GM19238 (cell line): ENCODE measurements around the gene CHST15.
"Not testable (repeated sequence)": the region's sequence is repeated elsewhere in the genome, so short reads cannot be mapped to it uniquely, and the experiment has no call there.

Source experiments
- DNase-seq: peaks from one replicate; pipeline ENCODE4 v3.0.0; 2011; ENCODE audit warnings: low spot score; ENCODE audit not compliant: insufficient read length

CHST15 gene

GRCh38 chr10:124124769-124125161, 31.4 kb upstream of the CHST15 start:
- DNase-seq: no peak

GRCh38 chr10:124124123-124124768, 30.8 kb upstream of the CHST15 start:
- DNase-seq: peak; percentile 26

- no peak for DNase-seq
Measured at GRCh38 chr10:124123156-124123555, 29.8 kb upstream of the CHST15 start.

DNA sequence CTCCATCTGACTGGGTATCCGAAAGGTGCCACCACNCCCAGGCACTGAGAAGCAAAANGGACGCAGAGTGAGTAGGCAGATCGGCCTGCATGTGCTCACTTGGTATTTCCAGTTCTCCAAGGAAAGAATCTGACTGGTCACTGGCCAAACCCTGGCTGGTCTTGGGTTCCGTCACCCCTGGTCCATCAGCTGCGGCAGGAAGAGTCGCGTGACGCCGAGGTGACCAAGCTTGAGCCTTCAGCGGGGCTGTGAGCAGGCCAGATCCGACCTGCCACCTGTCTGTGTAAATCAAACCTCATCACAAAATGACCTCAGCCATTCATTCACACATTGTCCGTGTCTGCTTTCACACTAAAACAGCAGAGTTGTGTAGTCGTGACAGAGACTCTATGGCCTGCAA, 28.8 kb upstream of the CHST15 start:
- DNase-seq: no peak

DNA sequence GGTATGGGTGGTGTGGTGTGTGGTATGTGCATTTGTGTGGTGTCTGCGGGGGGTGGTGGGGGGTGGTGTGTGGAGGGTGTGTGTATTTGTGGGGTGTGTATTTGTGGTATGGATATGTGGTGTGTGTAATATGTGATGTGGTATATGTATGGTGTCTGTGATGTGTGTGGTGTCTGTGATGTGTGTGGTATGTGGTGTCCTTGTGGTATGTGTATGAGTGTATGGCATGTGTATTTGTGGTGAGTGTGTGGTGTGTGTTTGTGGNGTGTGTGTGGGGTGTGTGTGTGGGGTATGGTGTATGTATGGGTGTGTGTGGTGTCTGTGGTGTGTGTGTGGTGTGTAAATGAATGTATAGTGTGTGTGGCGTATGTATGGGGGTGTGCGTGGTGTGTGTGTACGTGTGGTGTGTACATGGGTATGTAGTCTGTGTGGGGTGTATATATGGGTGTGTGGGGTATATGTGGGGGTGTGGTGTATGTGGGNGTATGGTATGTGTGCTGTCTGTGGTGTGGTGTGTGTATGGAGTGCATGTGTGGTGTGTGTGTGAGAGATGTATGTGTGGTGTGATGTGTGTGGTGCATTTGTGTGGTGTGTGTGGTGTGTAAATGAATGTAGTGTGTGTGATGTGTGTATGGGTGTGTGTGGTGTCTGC, 27.1 kb upstream of the CHST15 start:
- no peak for DNase-seq

- DNase-seq: no peak
Measured at GRCh38 chr10:124119946-124120345, 26.5 kb upstream of the CHST15 start.

DNA sequence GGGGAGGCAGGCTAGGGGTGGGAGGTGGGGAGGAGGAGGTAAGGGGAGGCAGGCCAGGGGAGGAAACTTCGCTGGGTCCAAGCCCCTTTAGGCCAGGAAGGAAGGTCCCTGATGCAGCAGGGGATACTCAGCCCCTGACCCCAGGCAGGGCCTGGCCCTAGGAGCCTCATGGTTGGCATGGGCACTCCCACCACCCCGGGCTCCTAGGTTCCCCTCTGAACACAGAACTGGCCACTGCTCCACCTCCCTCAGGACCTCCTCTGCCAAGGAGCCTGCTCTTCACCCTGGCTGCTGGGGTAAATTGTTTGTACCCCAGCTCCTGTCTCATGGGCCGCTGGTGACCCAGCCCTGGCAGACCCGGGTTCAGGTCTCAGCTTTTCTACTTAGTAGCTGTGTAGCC, 25.8 kb upstream of the CHST15 start:
- no peak for DNase-seq

GRCh38 chr10:124117833-124118232, 24.4 kb upstream of the CHST15 start:
- no peak for DNase-seq

DNA sequence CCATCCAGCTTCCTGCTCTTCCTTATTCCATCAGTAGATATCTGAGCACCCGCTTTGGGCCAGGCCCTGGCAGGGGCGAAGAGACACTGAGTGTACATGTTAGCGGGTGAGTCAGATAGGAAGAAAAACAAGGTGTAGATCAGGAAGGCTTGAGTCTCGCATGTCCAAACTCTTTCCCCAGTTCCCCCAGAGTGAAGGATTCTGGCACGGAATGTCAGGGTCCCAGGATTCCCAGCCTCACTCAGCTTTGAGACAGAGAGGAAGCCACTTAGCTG, 24.1 kb upstream of the CHST15 start:
- DNase-seq: no peak

DNA sequence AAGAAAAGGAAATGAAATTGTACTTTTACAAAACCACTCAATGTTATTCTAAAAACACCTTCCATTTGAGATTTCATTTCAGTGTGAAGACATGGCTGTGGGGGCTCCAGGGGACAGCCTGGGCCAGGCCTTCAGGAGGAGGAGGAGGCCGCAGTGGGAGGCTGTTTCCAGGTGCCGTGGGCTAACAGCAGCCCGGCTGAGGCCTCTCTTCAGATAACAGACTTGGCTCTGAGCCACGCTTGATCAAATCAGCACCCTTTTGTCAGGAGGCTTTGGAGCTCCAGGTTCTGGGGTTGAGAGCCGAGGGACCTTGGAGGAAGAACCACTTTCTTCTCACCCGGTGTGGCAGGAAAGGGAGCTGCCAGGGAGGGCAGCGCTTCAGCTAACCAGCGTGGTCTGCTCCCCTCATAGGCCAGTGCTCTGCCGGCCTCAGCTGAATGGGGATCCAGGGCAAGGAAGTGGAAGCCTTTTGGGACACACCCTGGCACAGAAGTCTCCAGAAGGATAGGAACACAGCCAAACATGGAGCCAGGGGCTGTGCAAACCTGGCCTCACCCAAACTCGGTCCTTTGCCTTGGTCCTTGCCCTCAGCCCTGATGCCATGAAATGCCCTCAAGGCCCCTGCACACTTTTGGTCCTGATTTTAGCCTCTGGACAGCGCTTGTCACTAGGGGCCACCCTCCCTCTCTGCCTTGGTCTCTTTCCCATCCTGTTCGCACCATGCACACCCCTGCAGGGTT, 23.5 kb upstream of the CHST15 start:
- no peak for DNase-seq

DNA sequence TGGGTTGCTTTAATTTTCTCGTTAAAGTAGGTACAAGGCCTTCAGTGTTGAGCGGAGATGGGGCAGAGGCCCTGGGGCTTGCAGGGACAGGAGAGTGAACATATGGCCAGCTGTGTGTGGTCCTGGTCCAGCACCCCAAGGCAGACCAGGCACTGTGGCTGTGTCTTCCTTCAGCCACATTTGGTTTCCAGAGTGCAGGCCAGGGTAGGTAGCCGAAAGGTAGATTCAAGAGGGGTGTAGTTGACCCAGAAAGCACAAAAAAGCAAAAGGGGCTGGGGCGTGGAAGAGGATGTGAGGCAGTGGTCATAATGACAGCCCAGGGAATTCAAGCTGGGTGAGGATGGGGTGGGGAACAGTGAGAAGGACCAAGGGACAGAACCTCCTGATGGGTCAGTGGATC, 21.3 kb upstream of the CHST15 start:
- no peak for DNase-seq

GRCh38 chr10:124112891-124113580, 19.6 kb upstream of the CHST15 start:
- DNase-seq: no peak

DNA sequence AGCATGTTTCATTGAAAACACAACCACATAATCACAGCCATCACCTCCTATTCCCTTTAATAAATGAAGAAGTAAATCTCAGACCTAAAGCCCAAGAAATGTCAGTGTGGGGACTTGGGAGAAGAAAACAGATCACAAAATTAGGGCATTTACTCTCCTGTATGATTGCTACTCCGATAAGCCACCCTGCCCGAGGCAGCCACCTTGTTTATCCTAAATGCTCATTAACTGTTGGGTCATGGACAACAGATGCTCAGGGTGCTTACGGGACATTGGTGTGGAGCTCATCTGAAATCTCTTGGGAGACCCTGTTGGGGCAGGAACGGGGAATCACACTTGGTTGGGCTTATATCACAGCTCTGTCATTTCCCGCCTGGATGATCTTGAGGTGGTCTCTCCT, 17.5 kb upstream of the CHST15 start:
- DNase-seq: no peak

DNA sequence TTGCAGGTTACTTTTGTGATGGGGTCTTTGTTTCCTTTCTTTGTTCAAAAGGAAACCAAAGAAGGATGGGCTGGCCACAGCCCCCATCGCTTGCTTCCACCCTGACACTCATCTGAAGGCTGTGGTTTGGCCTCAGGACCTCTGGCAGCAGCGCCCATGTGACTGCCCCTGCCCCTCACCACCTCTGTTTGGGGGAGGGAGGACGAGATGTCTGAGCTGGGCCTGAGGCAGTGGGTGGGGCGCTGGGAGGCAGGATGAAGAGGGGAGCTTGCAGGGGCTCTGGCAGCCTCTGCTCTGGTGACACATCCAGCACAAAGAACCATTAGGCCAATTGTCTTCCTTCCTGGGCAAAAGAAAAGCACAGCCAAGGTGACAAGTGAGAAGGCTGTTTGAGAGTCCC, 15.9 kb upstream of the CHST15 start:
- DNase-seq: no peak

DNA sequence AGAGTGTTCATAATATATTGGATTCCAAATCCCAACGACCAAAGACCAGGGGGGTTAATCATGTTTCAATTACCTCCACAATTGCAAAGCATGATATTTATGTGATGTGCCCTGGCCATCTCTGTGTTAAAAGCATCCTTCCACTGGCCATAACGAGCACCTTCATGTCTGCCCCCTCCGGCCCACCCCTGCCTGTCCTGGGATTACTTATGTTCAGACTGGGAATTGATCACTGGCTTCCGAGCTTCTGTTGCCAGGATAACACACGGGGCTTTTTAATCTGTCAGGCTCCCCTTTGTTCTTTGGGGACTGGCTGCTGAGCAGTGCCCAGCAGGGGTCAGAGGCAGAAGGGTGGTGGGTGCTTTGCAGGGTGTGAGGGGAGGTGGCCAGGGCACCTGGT, 13.7 kb upstream of the CHST15 start:
- DNase-seq: no peak

DNA sequence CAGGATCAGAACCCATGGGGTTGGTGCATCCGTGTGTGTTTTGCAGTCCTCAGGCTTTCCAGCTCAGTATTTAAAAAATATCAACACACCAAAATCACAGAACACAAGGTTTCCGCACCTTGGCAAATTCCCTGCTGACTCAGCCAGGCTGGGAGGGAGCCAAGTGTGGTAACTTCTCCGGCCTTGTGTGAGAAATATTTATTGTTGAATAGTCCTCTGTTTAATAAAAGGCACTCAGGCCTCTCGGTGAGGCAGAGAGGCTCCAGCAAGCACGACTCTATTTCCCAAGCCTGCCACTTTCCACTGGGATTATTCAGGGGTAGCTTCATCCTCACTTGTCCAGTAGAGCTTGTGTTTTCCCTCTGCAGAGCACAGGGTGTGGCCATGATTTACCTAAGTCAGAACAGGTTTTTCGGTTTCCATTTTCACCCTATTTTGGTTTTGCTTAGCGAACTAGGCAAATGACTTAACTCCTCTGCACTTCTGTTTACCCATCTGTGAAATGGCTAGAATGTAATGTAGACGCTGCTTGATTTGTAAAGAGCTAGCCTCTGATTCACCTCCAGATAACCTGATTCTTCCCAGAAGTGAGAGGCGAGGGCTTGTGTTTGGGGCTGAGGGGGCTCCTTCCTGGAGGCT, 13.0 kb upstream of the CHST15 start:
- DNase-seq: peak; percentile 51

- no peak for DNase-seq
Measured at GRCh38 chr10:124105594-124105993, 12.2 kb upstream of the CHST15 start.

GRCh38 chr10:124105045-124105444, 11.6 kb upstream of the CHST15 start:
- no peak for DNase-seq

DNA sequence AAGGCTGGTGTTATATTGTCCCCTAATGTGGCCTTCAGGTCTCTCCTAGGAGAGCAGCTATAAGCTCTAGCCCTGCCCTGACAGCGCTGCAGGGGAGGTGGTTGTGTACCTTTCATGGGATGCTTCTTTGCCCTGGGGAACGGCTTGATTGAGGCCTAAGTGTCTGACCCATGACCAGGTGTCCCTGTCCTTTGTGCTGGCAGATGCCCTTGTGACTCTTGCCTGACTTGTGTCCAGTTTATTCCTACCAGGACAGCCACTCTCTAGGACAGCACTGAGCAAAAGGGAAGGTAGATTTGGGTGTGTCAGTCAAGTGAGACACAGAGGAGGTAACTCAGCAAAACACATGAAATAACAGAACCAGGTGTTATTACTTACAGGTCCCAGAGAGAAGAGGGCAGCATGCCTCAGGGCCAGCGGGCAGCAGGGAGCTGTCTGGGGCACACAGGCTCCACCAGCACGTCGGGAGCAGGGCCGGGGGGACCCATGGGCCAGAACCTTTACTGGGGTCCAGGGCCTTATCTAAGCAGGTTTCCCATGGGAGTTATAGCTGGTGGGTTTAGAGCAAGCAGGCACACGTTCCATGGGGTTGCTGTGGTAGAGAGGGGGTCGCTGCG, 10.7 kb upstream of the CHST15 start:
- DNase-seq: no peak

GRCh38 chr10:124101351-124101750, 8.0 kb upstream of the CHST15 start:
- no peak for DNase-seq

DNA sequence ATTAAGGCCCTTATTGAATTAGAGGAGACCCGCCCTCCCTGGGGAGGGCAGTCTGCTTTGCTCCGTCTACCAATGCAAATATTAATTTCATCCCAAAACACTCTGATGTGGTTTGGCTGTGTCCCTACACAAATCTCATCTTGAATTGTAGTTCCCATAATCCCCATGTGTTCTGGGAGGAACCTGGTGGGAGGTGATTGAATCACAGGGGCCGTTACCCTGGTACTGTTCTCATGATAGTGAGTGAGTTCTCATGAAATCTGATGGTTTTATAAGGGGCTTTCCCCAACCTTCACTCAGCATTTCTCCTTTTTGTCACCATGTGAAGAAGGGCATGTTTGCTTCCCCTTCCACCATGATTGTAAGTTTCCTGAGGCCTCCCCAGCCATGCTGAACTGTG, 7.3 kb upstream of the CHST15 start:
- DNase-seq: not testable (repeated sequence)
